ENCODE data around the gene ASMT. TPM values are rescaled to one million over a fixed set of nuclear protein-coding genes. Genes with fewer than 3 reads are reported as not detected.

Gene ASMT
- total RNA-seq, 1 experiment from 2014 or later = not detected

DNA sequence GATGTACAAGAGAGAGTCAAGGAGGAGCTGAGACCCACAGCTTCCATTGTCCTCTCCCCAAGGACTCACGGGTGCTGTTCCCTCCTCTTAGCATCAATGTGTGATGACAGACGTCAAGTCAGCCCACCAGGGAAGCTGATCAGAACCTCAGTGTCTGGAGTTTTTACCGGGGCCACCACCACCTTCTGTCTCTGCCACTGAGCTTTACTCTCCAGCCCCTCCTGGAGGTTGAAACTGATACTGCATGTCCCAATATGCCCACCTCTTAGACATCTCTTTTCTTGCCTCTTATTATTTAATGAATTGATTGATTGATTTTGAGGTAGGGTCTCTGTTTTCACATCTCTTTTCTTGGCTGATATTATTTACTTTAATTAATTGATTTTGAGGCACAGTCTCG is 33.7 kb upstream of the ASMT start:
- H3K36me3 ChIP-seq (ENCODE audit: control insufficient read depth in 1 of 2, insufficient read depth in 2 of 2, low read length in 2 of 2) = no peaks in the 10 kb centered on the region
- H3K27me3 ChIP-seq (ENCODE audit: insufficient read depth, low read length) = no peaks in the 10 kb centered on the region
- no peak overlapping the region for H3K9ac ChIP-seq (ENCODE audit: low read length)
- no peak overlapping the region for H3K4me3 ChIP-seq (replicated peaks in 1 of 2; ENCODE audit: low read depth in 1 of 2, low read length in 2 of 2)
- ChIA-PET POLR2A (no interaction called here), CTCF (no interaction called here), RAD21 (ENCODE audit: low non-redundant PET in 1 of 2, low total read pairs in 2 of 2, uncharacterized antibody in 2 of 2, unreplicated experiment in 2 of 2) (no interaction called here)
- H4K20me1 ChIP-seq (ENCODE audit: insufficient read depth) = no peaks in the 10 kb centered on the region
- ATAC-seq (peak; percentile 72), DNase-seq (ENCODE audit: low read depth, low spot score) (no peak)
- BruUV-seq (replicated peaks) = no TSS peak
- H3K9me3 ChIP-seq (ENCODE audit: control insufficient read depth in 1 of 2, insufficient read depth in 1 of 2, low read depth in 1 of 2, low read length in 2 of 2) = no peaks in the 10 kb centered on the region
- H3K9me2 ChIP-seq (ENCODE audit: insufficient read depth) = no peaks in the 10 kb centered on the region
- no peaks in the 10 kb centered on the region for H3K79me2 ChIP-seq (ENCODE audit: insufficient read depth, low read length)
- no peak overlapping the region for H3K27ac ChIP-seq (ENCODE audit: low read depth, low read length)
- peaks cover 0 to 14% of the 10 kb centered on the region in 2 experiments; a peak in 2 of 4 replicates for H3K4me1 ChIP-seq (ENCODE audit: control insufficient read depth in 1 of 2, insufficient read depth in 2 of 2, low read length in 2 of 2)
- TF ChIP-seq SP1 (IDR thresholded peaks at IDR 0.05; ENCODE audit: low read depth) (no peak), FOSL1 (IDR thresholded peaks at IDR 0.05; ENCODE audit: low read depth) (no peak), CBX3 (IDR thresholded peaks at IDR 0.05; ENCODE audit: low read depth) (no peak), SIN3A (IDR thresholded peaks at IDR 0.05; ENCODE audit: low read depth) (no peak), EGR1 (IDR thresholded peaks at IDR 0.05; ENCODE audit: low read depth) (no peak), ZNF274 (IDR thresholded peaks at IDR 0.05; ENCODE audit: low read depth, low read length) (no peak), SRF (IDR thresholded peaks at IDR 0.05; ENCODE audit: low read depth) (no peak), EZH2 (IDR thresholded peaks at IDR 0.05) (no peak), EZH2phosphoT487 (IDR thresholded peaks at IDR 0.05; ENCODE audit: borderline replicate concordance) (no peak), JUND (IDR thresholded peaks at IDR 0.05) (no peak), RAD21 (IDR thresholded peaks at IDR 0.05; ENCODE audit: low read depth) (peak; percentile 43)
- TF ChIP-seq, protein P1, sequence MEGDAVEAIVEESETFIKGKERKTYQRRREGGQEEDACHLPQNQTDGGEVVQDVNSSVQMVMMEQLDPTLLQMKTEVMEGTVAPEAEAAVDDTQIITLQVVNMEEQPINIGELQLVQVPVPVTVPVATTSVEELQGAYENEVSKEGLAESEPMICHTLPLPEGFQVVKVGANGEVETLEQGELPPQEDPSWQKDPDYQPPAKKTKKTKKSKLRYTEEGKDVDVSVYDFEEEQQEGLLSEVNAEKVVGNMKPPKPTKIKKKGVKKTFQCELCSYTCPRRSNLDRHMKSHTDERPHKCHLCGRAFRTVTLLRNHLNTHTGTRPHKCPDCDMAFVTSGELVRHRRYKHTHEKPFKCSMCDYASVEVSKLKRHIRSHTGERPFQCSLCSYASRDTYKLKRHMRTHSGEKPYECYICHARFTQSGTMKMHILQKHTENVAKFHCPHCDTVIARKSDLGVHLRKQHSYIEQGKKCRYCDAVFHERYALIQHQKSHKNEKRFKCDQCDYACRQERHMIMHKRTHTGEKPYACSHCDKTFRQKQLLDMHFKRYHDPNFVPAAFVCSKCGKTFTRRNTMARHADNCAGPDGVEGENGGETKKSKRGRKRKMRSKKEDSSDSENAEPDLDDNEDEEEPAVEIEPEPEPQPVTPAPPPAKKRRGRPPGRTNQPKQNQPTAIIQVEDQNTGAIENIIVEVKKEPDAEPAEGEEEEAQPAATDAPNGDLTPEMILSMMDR (IDR thresholded peaks at IDR 0.05 in 2 of 3, conservative IDR thresholded peaks at IDR 0.05 in 1 of 3; ENCODE audit: borderline replicate concordance in 1 of 3, insufficient read depth in 1 of 3, low read depth in 2 of 3, low read length in 2 of 3) = peak; percentile 22 to 78 (median 71); a peak in 5 of 6 replicates
- TF ChIP-seq, protein P2, sequence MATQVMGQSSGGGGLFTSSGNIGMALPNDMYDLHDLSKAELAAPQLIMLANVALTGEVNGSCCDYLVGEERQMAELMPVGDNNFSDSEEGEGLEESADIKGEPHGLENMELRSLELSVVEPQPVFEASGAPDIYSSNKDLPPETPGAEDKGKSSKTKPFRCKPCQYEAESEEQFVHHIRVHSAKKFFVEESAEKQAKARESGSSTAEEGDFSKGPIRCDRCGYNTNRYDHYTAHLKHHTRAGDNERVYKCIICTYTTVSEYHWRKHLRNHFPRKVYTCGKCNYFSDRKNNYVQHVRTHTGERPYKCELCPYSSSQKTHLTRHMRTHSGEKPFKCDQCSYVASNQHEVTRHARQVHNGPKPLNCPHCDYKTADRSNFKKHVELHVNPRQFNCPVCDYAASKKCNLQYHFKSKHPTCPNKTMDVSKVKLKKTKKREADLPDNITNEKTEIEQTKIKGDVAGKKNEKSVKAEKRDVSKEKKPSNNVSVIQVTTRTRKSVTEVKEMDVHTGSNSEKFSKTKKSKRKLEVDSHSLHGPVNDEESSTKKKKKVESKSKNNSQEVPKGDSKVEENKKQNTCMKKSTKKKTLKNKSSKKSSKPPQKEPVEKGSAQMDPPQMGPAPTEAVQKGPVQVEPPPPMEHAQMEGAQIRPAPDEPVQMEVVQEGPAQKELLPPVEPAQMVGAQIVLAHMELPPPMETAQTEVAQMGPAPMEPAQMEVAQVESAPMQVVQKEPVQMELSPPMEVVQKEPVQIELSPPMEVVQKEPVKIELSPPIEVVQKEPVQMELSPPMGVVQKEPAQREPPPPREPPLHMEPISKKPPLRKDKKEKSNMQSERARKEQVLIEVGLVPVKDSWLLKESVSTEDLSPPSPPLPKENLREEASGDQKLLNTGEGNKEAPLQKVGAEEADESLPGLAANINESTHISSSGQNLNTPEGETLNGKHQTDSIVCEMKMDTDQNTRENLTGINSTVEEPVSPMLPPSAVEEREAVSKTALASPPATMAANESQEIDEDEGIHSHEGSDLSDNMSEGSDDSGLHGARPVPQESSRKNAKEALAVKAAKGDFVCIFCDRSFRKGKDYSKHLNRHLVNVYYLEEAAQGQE (IDR thresholded peaks at IDR 0.05; ENCODE audit: low read depth) = no peak
- TF ChIP-seq, protein P3, sequence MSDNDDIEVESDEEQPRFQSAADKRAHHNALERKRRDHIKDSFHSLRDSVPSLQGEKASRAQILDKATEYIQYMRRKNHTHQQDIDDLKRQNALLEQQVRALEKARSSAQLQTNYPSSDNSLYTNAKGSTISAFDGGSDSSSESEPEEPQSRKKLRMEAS (IDR thresholded peaks at IDR 0.05) = no peak
- intact Hi-C loops (cut with micrococcal nuclease) = loop anchor here (5.0 kb wide), 1 partner anchor 129 kb away; the partner anchor contains the start of gene ASMTL
- no peak overlapping the region for H2AFZ ChIP-seq (ENCODE audit: low read depth, low read length, poor library complexity, severe bottlenecking)
- no peak overlapping the region for H3K4me2 ChIP-seq (ENCODE audit: low read length)
